GM19193 (cell line): ENCODE measurements around the gene KLHL7.

Experiments
- POLR2A ChIP-seq: IDR thresholded peaks from 4 replicates; pipeline ENCODE4 v1.6.1; 2011; ENCODE audit not compliant: insufficient read depth, insufficient read length; ENCODE audit errors: extremely low read depth

The KLHL7 gene, protein sequence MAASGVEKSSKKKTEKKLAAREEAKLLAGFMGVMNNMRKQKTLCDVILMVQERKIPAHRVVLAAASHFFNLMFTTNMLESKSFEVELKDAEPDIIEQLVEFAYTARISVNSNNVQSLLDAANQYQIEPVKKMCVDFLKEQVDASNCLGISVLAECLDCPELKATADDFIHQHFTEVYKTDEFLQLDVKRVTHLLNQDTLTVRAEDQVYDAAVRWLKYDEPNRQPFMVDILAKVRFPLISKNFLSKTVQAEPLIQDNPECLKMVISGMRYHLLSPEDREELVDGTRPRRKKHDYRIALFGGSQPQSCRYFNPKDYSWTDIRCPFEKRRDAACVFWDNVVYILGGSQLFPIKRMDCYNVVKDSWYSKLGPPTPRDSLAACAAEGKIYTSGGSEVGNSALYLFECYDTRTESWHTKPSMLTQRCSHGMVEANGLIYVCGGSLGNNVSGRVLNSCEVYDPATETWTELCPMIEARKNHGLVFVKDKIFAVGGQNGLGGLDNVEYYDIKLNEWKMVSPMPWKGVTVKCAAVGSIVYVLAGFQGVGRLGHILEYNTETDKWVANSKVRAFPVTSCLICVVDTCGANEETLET

DNA sequence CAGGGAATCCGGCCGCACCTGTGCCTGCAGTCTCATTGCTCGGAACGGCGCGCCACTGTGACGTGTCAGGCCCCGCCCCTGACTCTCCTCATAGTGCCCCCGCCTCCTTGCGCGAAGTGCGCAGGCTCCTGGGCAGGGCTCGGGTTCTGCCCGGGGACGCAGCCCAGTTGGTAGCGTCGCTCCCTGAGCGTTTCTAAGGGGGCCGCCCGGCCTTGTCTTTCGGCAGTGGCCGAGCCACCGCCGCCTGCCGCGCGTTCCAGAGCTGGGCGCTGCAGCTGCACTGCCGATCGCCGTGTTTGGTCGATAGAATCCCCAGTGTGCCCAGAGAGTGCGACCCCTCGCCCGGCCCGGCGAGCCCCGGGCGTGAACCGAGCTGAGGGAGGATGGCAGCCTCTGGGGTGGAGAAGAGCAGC is at the start of gene KLHL7:
KLHL7 (plus strand) TSS at position 142 of the 413 bp plus-strand sequence; CDS start at position 384, 242 bp downstream.
- peak; percentile 90 for TF ChIP-seq POLR2A

DNA sequence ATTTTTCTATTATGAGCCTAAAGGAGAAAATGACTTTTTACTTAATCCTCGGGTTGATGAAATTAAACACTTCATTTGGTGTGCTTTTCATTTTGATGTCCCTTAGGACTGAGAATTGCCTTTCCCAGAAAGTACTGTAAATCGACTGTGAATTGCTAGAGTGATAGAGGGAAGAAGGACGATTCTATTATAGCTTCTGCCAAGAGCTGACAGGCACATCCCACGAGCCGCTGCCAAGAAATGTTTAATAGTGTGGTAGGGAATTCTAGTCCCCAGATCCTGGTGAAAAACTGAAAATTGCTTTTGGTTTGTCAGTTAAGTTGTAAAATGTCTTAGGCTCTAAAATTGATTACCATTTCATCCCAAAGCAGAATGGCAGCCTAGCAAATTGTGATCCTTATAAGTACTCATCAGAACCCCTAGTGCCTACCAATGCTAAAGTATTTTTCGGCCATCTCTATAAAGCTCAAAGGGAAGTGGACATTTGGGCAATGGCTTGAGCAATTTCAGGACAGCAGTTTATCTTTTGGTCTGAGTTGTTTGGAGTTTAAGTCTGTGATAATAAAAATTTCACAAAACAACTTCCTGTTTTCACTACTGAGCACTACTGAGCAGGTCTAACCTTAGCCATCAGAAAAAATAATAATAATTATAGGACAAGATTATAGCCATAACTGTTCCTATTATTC is 47.0 kb upstream of the KLHL7 start:
- no peak for TF ChIP-seq POLR2A

DNA sequence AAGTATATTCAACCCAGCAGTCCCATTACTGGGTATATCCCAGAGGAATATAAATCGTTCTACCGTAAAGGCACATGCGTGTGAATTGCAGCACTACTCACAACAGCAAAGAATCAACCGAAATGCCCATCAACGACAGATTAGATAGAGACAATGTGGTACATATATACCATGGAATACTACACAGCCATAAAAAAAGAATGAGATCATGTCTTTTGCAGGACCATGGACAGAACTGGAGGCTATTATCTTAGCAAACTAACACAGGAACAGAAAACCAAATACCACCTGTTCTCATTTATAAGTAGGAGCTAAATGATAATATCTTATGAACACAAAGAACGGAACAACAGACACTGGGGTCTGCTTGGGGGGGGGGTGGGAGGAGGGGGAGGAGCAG is 44.3 kb upstream of the KLHL7 start:
- TF ChIP-seq POLR2A = no peak

DNA sequence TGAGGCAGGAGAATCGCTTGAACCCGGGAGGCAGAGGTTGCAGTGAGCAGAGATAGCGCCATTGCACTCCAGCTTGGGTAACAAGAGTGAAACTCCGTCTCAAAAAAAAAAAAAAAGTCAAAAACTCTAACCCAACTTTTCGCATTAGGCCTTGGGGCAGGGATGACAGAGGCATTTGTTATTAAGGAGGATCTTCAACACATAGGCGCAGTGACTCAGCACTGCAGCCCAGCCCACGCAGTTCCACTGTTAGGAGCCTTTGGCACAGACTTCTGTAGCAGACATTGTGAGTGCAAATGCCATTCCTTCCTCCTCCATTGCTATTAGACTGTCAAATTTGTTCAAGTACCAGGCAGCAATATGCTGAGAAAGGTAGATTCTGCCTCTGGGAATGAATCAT is 43.1 kb upstream of the KLHL7 start:
- no peak for TF ChIP-seq POLR2A

DNA sequence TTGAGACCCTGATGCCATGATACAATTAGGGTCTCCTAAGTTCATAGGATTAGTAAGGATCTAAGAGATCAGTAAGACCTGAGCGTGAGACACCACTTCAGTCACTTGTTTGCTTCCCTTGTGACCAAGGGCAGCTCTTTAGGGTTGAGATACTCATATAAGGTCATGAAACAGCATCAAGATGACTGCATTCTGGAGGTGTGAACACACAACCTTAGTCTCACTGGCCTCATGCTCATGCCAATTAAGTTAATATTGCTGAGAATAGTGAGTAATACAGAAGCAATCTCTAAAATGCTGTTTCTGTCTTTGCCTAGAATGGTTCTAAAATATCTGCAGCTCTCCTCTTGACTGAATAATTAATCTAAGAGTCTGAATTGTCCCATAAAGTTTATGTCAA is 39.6 kb upstream of the KLHL7 start:
- TF ChIP-seq POLR2A = no peak

DNA sequence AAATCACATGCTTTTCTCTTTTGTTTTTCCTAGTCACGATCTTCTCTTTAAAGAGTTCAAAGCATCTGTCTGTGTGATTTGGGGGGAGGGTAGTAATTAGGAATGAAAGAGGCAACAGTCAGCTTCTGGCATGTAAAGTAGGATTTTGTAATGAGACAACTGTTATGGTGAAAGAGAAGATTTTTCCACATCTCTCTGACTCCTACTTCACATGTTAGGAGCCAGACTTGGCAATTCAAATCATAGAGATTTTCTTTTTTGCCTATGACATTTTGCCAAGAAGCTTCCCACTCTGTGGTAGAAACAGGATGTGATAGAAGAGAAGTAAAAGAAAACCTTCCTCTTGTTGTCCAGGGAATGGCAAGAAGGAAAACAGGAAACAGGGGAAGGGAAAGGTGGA is 38.3 kb upstream of the KLHL7 start:
- TF ChIP-seq POLR2A = no peak

DNA sequence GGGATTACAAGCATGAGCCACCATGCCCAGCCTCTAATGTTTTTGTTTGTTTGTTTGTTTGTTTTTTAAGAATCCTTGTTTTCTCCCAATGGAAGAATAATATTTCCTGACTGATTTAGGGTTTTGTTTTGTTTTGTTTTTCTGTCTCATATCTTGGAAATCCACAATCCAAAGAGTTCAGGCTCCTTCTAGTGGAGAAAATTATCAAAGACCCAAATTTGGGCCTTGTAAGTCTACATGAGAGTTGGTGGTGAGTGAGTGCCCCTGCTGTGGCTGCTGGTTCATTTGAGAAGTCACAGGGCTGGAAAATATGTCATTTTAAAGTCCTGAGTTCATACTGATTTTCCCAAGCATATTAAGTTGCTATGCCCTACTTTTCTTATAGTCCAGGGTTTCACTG is 33.5 kb upstream of the KLHL7 start:
- no peak for TF ChIP-seq POLR2A

DNA sequence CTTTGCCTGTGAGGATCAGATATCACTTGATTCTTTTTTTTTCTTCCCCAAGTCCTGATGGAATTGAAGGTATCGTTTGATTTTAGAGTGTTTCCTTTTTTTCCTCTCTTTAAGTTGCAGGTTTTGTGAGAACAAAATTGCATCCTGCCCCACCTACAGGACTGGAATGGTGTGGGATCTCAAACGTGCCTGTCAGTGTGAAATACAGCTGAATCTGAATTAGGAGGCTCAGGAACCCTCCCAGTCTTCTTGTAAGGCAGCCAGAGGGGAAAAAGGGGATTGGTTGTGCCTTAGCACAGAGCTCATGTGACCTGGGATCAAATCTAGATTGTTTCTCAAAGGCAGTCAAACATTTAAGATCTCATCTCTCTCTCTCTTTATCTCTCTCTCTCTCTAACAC is 32.7 kb upstream of the KLHL7 start:
- no peak for TF ChIP-seq POLR2A

DNA sequence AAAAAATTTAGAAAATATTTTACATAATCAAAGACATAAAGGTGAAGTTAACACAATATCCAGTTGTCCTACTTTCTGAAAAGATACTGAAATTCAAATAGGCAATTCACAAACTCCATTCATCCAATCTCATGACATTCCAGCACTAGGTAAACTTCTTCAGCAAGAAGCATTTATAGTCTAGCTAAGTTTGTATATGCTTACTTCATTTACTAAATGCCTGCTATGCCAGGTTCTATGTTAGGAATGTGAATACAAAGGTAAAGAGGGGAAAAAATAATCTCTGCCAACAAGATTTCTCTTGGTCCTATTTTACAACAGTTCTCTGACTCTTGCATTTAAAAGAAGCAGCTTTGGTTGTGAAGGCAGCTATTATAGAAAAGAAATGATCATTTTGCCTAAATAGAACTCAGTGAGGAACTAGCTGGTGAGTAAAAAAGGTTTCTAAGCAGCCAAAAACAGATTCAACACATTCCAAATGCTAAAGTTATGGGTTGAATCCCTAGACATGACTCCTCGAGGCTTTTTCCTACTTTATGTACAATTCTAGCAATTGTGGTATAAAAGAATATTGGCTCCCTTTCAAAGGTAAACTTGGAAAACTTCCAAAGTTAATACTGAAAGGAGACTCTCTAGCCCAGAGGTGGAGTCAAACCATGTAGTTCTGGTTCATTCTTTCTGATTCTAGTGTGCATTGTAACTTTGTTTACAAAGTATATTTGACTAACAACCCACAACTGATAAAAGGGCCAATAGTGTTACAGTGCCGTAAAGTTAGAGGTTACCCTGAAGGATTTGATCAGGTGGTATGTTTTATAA is 30.9 kb upstream of the KLHL7 start:
- no peak for TF ChIP-seq POLR2A

DNA sequence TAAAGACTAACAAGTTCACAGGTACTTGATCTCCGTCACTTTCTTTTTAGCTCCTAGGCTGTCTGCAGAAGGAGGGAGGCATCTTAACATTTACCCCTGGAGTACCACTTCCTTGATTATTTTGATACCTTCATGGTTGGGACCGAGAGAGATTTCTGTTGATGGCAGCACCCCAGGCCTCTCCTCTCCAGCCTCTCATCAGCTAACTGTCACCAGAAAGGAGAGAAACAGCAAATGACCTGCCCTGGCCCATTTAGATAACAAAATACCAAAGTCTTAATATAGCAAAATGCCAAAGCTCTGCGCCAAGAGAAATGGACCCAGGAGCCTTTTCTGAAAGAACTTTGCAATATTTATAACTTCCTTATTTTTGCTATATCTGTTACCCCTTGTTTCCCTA is 30.0 kb upstream of the KLHL7 start:
- no peak for TF ChIP-seq POLR2A

DNA sequence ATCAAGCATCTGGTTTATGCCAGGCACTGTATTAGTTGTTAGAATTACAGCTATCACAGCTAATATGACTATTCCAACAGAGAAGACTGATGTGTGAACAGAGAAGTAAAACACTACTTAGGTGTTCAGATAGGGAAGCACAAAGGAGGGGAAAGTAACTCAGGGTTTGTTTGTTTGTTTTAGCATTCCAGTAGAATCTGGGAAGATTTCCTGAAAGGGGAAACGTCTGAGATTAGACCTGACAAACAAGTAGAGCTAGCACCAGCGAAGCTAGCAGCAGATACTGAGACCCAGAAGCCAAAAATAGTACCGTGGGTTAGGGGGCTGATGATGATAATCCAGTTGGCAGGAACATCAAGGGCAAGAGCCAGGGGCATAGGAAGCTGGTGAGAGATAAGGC is 28.8 kb upstream of the KLHL7 start:
- no peak for TF ChIP-seq POLR2A

DNA sequence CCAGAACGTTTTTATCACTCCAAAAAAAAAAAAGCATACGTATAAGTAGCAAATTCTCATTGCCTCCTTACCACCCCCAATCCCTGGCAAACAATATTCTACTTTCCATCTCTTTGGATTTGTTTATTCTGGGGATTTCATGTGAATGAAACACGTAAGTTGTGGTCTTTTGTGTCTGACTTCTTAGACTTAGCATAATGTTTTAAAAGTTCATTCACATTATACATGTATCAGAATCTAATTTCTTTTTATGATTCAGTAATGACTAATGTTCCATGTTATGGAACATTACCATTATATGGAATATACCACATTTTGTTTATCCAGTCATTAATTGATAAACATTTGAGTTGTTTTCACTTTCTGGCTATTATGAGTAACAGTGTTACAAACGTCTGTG is 12.5 kb upstream of the KLHL7 start:
- no peak for TF ChIP-seq POLR2A

DNA sequence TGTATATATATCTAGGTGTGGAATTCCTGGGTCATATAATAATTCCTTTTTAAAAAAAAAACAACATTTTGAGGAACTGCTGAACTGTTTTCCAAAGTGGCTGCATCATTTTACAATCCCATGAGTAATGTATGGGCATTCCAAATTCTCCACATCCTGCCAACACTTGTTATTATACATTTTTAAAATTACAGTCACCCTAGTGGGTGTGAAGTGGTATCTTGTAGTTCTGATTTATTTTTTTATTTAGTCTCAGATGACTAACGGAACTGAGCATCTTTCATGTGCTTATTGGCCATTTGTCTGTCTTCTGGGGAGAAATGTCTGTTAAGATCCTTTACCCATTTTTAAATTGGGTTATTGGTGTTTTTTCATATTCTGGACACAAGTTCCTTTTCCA is 12.0 kb upstream of the KLHL7 start:
- TF ChIP-seq POLR2A = no peak

DNA sequence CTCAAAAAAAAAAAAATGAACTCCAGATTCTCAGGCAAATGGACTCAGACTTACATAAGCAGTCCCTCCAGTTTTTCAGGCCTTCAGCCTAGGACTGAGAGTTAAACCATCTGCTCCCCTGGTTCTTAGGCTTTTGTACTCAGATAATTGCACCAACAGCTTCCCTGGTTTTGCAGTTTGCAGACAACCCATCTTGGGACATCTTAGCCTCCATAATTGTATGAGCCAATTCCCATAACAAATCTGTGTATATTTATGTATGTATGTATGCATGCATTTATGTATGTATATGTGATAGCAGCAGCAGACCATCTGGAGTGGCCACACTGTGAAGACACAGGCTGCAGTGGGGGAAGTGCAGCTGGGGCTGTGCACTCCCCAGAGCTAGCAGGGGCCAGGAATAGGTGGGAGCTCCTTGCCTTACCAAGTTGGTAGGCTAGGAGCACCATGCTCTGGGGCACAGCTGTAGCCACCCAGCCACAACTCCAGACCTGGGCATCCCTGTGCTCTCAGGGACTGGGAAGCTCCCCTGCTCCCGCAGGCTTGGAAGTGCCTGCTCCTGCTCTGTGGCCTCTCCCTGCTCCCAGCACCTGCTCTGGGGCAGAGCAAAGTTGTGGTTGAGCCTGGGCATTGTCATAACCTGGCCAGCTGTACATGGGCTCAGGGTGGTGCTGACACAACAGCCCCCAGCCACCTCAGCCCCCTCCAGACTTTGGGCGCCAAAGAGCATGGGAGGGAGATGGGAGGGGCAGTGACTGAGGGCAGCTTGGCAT is 8.9 kb upstream of the KLHL7 start:
- TF ChIP-seq POLR2A = no peak

DNA sequence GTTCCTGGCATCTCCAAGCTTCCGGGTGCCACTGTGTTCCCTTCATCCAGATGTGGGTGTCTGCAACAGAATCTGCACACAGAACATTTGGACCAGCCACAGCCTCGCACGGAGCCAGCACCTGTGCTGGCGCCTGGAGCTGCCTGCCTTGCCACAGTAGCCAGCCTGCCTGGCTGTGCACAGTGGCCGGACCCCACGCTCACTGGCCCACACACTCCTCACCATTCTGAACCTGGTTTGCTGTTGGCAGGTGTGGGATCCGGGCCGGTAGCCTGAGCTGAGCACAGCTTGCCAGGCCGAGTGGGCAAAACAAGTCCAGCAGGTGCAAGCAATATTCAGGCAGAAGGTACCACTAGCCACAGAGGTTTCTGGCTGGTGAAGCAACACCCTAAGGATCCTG is 7.6 kb upstream of the KLHL7 start:
- TF ChIP-seq POLR2A = no peak

DNA sequence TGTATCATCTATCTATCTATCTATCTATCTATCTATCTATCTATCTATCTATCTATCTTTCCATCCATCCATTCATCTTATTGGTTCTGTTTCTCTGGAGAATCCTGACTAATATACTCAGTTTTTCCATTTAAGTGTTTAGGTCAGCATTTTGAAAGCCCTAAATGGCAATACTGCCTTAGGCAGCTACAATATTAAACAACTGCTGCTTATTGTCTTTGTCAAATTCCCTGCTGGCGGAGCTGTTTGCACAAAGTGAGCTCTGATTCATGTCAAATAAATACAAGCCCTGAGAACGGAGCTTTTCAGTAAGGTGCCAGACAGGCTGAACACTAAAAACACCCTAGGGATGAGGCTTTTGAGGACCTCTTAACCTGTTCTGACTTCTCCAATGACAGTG is 7.1 kb upstream of the KLHL7 start:
- no peak for TF ChIP-seq POLR2A
